Measurements from ENCODE around the gene SP7. TPM values are rescaled to one million over a fixed set of nuclear protein-coding genes. Genes with fewer than 3 reads are reported as not detected.

The SP7 gene
- total and polyA plus RNA-seq, 11 donors: not detected

DNA sequence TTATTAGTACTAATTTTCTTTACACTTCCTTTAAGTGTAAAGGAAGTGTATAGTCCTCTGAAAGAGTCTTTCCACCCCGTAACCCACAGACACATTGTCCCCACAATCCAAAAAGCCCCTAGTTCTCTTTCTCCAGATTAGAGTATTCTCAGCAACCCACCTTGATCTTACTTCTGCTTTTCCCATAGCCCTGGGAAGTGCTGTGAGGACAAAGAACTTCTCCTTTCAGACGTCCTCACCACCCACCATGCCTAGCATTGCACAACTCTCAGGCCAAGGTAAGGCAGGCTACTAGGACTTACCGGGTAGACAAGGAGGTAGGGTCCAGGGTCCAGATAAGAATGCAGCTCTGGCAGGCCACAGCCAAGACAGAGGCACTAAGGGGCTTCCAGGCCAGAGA, 22.2 kb downstream of the SP7 start:
- intact Hi-C loops (cut with DNase I): no loop called here
- no peak overlapping the region for H3K27ac ChIP-seq
- H3K36me3 ChIP-seq: peaks cover 0 to 91% (median 79%) of the 10 kb centered on the region in 9 donors
- ATAC-seq: no peak
- DNase-seq: no peak
- 61 to 88% (median 64%) methylated on average over 2 to 3 of the region's 3 CpGs for WGBS, 4 donors
- no peaks in the 10 kb centered on the region for H3K9me3 ChIP-seq
- H3K27me3 ChIP-seq: no peaks in the 10 kb centered on the region
- H3K4me1 ChIP-seq: no peaks in the 10 kb centered on the region
- TF ChIP-seq CTCF (IDR thresholded peaks at IDR 0.05): no peak
- no peak for TF ChIP-seq POLR2A (IDR thresholded peaks at IDR 0.05)
- H3K4me3 ChIP-seq: no peak overlapping the region

DNA sequence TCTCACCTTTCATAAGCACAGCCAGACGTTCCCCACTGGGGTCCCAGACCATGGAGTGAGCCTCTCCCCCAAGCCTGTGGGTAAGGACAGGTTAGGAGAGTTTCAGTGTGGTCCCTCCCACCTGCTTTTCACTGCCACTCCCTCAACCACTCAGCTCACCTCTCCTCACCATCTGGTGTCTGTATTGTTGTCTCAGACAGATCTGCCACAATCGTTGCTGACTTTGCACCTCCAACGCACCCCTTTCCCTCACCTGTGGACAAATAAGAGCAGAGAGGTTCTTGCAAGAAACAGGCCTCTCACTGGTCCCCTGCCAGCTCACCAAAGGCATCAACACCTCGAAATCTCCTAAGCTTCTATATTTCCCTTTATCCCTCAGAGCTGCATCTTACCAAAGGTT, 27.9 kb downstream of the SP7 start:
- H3K27ac ChIP-seq: no peak overlapping the region
- no peak overlapping the region for H3K4me3 ChIP-seq
- no peaks in the 10 kb centered on the region for H3K27me3 ChIP-seq
- TF ChIP-seq CTCF (IDR thresholded peaks at IDR 0.05) (no peak), POLR2A (IDR thresholded peaks at IDR 0.05) (no peak)
- H3K36me3 ChIP-seq: peaks cover 0 to 89% (median 81%) of the 10 kb centered on the region in 9 donors
- intact Hi-C loops (cut with DNase I): no loop called here
- H3K9me3 ChIP-seq: no peaks in the 10 kb centered on the region
- ATAC-seq: no peak
- DNase-seq: no peak
- H3K4me1 ChIP-seq: peaks cover 0 to 4% (median 0%) of the 10 kb centered on the region in 12 donors
- WGBS, 4 donors: 71 to 80% (median 76%) methylated on average over 4 of the region's 4 CpGs

DNA sequence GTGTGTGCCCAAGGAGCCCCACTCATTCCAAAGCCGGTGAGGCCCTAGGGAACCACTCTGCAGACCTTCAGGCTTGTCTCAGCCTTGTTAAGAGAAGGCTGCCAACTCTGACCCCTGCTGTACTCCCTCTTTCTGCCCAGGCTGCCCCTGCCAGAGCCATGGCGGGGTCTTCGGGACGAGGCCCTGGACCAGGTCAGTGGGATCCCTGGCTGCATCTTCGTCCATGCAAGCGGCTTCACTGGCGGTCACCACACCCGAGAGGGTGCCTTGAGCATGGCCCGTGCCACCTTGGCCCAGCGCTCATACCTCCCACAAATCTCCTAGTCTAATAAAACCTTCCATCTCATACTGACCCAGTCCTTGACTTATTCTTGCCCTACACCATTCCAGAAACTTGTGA, 29.3 kb downstream of the SP7 start:
- peaks cover 0 to 18% (median 0%) of the 10 kb centered on the region in 12 donors for H3K4me1 ChIP-seq
- H3K27ac ChIP-seq: no peak overlapping the region
- no peak for TF ChIP-seq CTCF (IDR thresholded peaks at IDR 0.05)
- no peak for TF ChIP-seq POLR2A (IDR thresholded peaks at IDR 0.05)
- no peak for ATAC-seq
- H3K9me3 ChIP-seq: no peaks in the 10 kb centered on the region
- intact Hi-C loops (cut with DNase I): no loop called here
- no peak overlapping the region for H3K4me3 ChIP-seq
- WGBS, 4 donors: 92 to 96% (median 94%) methylated on average over 10 of the region's 10 CpGs
- no peaks in the 10 kb centered on the region for H3K27me3 ChIP-seq
- DNase-seq: no peak
- peaks cover 0 to 94% (median 84%) of the 10 kb centered on the region in 9 donors for H3K36me3 ChIP-seq

GRCh38 chr12:53302903-53303302, 33.3 kb downstream of the SP7 start:
- H3K36me3 ChIP-seq: peaks cover 0 to 79% (median 61%) of the 10 kb centered on the region in 9 donors
- H3K27me3 ChIP-seq: no peaks in the 10 kb centered on the region
- peaks cover 3 to 53% (median 21%) of the 10 kb centered on the region in 12 donors for H3K4me1 ChIP-seq
- no peak overlapping the region for H3K4me3 ChIP-seq
- no peak overlapping the region for H3K27ac ChIP-seq
- intact Hi-C loops (cut with DNase I): no loop called here
- TF ChIP-seq CTCF (IDR thresholded peaks at IDR 0.05) (no peak), POLR2A (IDR thresholded peaks at IDR 0.05) (no peak)
- 85 to 92% (median 91%) methylated on average over 4 to 5 of the region's 5 CpGs for WGBS, 4 donors
- H3K9me3 ChIP-seq: no peaks in the 10 kb centered on the region
- no peak for ATAC-seq
- no peak for DNase-seq
